ENCODE results near the gene RHCG. TPM values are rescaled to one million over a fixed set of nuclear protein-coding genes. Genes with fewer than 3 reads are reported as not detected.

Gene RHCG
- total RNA-seq, 6 donors from 2014 or later = not detected

DNA sequence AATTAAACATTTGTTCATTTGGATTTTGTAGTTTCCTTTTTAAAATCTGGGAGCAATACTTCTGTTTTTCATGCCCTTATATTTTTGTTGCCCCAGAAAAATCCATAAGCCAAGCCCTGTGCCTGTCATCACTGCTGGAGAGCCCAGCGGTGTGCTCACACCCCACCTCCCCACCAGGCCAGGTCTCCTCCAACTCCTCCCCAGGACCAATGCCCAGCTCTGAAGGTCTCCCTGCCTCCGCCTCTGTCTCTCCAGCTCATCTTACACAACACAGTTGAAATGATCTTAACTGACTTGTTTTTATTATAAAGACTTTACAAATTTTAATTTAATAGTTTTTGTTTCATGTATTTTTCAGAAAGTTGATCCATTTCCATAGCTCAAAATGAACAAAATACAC is 66.4 kb downstream of the RHCG start:
- no peak for DNase-seq
- 74 to 79% methylated on average over 2 of the region's 2 CpGs for WGBS, 2 donors
- Histone ChIP-seq H3K4me3 (peak overlapping the region in 1 of 4 donors; percentile 46), H3K9me3 (no peaks in the 10 kb centered on the region), H3K27ac (no peak overlapping the region), H3K27me3 (no peaks in the 10 kb centered on the region), H3K4me1 (peaks cover 0 to 12% (median 10%) of the 10 kb centered on the region in 4 donors), H3K36me3 (no peaks in the 10 kb centered on the region)
- ATAC-seq (ENCODE audit: low FRiP score in 2 of 2) = no peak
- TF ChIP-seq, protein P1, sequence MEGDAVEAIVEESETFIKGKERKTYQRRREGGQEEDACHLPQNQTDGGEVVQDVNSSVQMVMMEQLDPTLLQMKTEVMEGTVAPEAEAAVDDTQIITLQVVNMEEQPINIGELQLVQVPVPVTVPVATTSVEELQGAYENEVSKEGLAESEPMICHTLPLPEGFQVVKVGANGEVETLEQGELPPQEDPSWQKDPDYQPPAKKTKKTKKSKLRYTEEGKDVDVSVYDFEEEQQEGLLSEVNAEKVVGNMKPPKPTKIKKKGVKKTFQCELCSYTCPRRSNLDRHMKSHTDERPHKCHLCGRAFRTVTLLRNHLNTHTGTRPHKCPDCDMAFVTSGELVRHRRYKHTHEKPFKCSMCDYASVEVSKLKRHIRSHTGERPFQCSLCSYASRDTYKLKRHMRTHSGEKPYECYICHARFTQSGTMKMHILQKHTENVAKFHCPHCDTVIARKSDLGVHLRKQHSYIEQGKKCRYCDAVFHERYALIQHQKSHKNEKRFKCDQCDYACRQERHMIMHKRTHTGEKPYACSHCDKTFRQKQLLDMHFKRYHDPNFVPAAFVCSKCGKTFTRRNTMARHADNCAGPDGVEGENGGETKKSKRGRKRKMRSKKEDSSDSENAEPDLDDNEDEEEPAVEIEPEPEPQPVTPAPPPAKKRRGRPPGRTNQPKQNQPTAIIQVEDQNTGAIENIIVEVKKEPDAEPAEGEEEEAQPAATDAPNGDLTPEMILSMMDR (IDR thresholded peaks at IDR 0.05) = no peak
- TF ChIP-seq POLR2AphosphoS5 (IDR thresholded peaks at IDR 0.05) (no peak), POLR2A (IDR thresholded peaks at IDR 0.05) (no peak)

DNA sequence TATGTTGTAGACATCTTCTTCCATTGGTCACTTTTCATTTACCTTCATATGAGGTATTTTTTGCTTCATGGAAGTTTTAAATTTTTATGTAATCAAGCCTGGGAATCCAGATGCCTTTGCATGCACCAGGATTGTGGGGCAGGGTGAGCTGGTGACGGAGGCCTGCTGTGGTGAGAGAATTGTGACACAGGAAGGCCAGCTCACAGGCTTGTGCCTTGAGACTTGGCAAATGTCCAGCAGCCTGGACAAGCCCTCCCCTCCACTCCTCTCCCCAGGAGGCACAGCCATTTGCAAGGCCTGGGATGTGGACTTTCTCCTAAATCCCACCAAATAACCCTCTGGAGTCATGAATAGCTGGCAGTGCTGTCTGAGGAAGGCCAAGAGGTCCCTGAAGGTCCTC is 67.4 kb downstream of the RHCG start:
- Histone ChIP-seq H3K4me1 (peaks cover 0 to 12% (median 10%) of the 10 kb centered on the region in 4 donors), H3K4me3 (no peak overlapping the region), H3K9me3 (no peaks in the 10 kb centered on the region), H3K36me3 (no peaks in the 10 kb centered on the region), H3K27me3 (no peaks in the 10 kb centered on the region), H3K27ac (no peak overlapping the region)
- WGBS, 2 donors = 37 to 41% methylated on average over 1 of the region's 1 CpG
- ATAC-seq (ENCODE audit: low FRiP score in 2 of 2) (no peak), DNase-seq (no peak)
- TF ChIP-seq POLR2AphosphoS5 (IDR thresholded peaks at IDR 0.05) = no peak
- TF ChIP-seq POLR2A (IDR thresholded peaks at IDR 0.05) = no peak
- TF ChIP-seq, protein P1 (IDR thresholded peaks at IDR 0.05) = no peak
- no peak for TF ChIP-seq EP300 (IDR thresholded peaks at IDR 0.05)

DNA sequence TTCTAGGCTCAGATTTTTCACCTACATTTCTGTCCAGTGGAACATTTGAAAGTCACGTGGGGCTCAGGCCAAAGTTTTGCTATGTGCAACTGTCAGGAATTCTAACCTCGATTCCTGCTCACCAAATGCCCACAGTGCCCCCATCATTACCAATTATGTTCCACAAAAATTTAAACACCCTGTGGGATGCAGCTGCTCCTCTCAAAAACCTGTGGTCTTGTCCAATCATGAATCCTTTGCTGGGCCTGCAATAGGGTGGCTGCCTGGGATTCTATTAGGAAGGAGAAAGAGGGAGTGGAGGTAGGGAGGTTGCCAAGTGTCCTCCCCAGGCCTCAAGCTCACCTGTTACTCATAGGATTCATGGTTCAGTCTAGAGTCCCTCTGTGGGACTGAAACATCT is 68.1 kb downstream of the RHCG start:
- no peak overlapping the region for H3K27ac ChIP-seq
- no peaks in the 10 kb centered on the region for H3K36me3 ChIP-seq
- ATAC-seq (ENCODE audit: low FRiP score in 2 of 2) (no peak), DNase-seq (no peak)
- H3K4me3 ChIP-seq = no peak overlapping the region
- no peaks in the 10 kb centered on the region for H3K27me3 ChIP-seq
- WGBS, 2 donors = 64 to 74% methylated on average over 2 of the region's 2 CpGs
- H3K9me3 ChIP-seq = no peaks in the 10 kb centered on the region
- TF ChIP-seq EP300 (IDR thresholded peaks at IDR 0.05) (no peak), POLR2A (IDR thresholded peaks at IDR 0.05) (no peak), POLR2AphosphoS5 (IDR thresholded peaks at IDR 0.05) (no peak)
- TF ChIP-seq, protein P1 (IDR thresholded peaks at IDR 0.05) = no peak
- H3K4me1 ChIP-seq = peaks cover 0 to 12% (median 10%) of the 10 kb centered on the region in 4 donors

DNA sequence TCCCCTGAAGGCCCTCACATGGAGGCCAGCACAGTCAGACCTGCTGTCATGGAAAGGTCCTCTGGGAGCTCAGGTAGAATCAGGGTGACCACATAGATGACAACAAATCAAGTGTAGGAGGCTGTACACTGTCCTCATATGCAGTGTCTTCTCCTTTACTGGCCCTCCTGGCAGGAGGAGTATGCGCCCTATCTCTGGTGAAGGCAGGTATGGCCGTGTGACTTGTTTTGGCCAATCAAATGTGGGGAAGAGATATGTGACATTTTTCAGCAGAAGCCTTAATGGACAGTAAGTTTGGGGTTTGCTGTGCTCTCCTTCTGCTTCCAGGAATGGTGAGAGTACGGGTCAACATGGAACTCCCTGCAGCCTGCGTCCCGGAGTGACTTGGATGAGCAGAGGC is 69.9 kb downstream of the RHCG start:
- Histone ChIP-seq H3K4me3 (no peak overlapping the region), H3K27ac (no peak overlapping the region), H3K27me3 (no peaks in the 10 kb centered on the region), H3K36me3 (no peaks in the 10 kb centered on the region), H3K9me3 (no peaks in the 10 kb centered on the region), H3K4me1 (peaks cover 0 to 12% (median 10%) of the 10 kb centered on the region in 4 donors)
- 91 to 98% methylated on average over 5 of the region's 5 CpGs for WGBS, 2 donors
- no peak for TF ChIP-seq POLR2A (IDR thresholded peaks at IDR 0.05)
- TF ChIP-seq, protein P1 (IDR thresholded peaks at IDR 0.05) = no peak
- TF ChIP-seq POLR2AphosphoS5 (IDR thresholded peaks at IDR 0.05) = no peak
- no peak for TF ChIP-seq EP300 (IDR thresholded peaks at IDR 0.05)
- ATAC-seq (ENCODE audit: low FRiP score in 2 of 2) = no peak
- no peak for DNase-seq

DNA sequence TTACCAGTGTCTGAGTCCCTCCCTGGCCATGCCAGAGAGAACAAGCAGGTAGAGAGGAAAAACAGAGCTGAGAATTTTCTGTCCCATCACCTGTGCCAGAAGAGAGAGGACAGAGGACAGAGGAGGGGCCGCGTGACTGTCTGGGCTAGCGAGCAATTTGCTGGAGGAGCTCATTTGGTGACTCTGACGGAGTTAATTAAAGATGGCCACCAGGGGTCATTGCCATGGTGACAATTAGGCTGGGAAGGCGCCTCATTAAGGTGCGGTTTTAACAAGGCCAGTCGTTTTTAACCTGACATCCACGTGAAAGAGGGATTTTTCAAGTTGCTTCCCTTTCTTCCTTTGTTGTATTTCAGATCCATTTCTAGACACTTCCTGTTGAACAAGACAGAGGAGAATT is 72.4 kb downstream of the RHCG start:
- H3K27me3 ChIP-seq = peaks cover 0 to 4% (median 1%) of the 10 kb centered on the region in 4 donors
- no peak for DNase-seq
- H3K4me1 ChIP-seq = no peaks in the 10 kb centered on the region
- no peak overlapping the region for H3K4me3 ChIP-seq
- TF ChIP-seq POLR2A (IDR thresholded peaks at IDR 0.05) (no peak), EP300 (IDR thresholded peaks at IDR 0.05) (no peak), POLR2AphosphoS5 (IDR thresholded peaks at IDR 0.05) (no peak)
- TF ChIP-seq, protein P1 (IDR thresholded peaks at IDR 0.05) = no peak
- no peaks in the 10 kb centered on the region for H3K9me3 ChIP-seq
- 37 to 39% methylated on average over 5 to 8 of the region's 8 CpGs for WGBS, 2 donors
- no peaks in the 10 kb centered on the region for H3K36me3 ChIP-seq
- H3K27ac ChIP-seq = no peak overlapping the region
- no peak for ATAC-seq (ENCODE audit: low FRiP score in 2 of 2)
